ENCODE measurements around the gene JAKMIP1.

DNA sequence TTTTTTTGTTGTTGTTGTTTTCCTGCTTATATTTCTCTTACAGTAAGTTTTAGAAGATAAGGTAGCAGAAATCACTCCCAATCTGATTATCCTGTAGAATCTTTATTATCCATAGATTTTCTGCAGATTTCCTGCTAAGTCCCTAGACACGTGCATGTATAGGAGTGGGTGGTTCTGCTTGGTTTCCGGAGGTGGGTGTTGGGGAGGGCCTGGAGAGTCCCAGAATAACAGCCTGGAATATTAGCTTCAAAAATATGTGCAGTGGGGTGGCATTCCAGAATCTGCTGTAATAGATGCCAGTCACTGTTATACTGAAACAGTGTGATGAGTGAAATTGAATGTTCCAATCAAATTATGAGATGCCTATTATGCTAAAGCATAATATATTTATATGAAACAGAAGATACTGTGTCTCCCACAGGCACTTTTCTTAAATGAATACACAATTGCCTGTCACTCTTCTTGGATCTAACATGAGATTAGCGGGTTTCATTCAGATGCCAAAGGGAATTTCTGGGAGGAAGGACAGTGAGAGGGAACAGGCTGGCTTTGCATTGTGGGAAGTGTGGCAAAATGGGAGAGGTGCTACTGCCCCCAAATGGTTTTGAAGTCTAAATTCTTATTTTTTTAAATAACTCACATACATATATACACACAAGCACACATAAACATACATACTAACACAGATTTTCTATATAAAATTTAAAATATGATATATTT is 219.8 kb downstream of the JAKMIP1 start:
- TF ChIP-seq, protein P1, sequence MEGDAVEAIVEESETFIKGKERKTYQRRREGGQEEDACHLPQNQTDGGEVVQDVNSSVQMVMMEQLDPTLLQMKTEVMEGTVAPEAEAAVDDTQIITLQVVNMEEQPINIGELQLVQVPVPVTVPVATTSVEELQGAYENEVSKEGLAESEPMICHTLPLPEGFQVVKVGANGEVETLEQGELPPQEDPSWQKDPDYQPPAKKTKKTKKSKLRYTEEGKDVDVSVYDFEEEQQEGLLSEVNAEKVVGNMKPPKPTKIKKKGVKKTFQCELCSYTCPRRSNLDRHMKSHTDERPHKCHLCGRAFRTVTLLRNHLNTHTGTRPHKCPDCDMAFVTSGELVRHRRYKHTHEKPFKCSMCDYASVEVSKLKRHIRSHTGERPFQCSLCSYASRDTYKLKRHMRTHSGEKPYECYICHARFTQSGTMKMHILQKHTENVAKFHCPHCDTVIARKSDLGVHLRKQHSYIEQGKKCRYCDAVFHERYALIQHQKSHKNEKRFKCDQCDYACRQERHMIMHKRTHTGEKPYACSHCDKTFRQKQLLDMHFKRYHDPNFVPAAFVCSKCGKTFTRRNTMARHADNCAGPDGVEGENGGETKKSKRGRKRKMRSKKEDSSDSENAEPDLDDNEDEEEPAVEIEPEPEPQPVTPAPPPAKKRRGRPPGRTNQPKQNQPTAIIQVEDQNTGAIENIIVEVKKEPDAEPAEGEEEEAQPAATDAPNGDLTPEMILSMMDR (IDR thresholded peaks at IDR 0.05): no peak
- TF ChIP-seq POLR2A (IDR thresholded peaks at IDR 0.05): no peak

Measured in esophagus squamous epithelium (tissue), 4 donors.